Neural cell (in vitro differentiated cells): ENCODE results near the gene OBSL1.

Experiments used
- TAF1 ChIP-seq: IDR thresholded peaks from 2 replicates; pipeline ENCODE4 v1.6.1; 2012; ENCODE audit warnings: low read depth
- TF ChIP-seq, protein P1 (sequence below): IDR thresholded peaks from 2 replicates; pipeline ENCODE4 v1.6.1; 2012; ENCODE audit warnings: borderline replicate concordance

DNA sequence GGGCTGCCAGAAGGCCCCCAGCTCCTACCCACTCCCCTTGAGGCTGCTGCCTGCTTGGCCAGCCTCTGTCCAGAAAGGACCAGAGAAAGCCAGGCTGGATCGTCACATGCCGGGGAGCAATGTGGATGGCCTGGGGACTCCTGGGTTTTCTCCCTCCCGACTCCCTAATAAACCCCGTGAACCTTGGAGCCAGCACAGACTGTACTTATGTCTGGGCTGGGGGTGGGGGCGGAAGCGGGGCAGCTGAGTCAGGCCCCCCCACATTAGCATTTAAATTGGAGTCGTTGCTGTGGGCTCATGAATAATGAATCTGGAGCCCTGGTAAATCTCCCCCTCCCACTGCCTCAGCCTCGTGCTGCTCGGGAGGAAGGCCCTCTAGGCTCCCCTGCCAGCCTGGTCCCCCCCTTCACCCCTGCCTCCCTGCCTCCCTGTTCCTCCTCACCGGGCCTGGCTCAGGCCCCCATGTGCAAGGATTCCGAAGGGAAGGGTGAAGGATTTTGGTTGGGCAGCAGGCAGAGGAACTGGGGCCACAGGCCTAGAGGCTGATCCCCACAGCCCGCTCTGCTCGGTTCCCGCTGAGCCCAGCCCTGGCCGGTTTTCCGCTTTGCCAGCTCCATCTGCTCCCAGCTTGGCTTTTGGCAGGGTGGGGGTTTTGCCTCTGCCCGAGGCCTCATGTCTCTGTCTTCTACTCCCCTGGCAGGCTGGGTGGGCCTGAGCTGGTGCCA, 64.4 kb downstream of the OBSL1 start:
- TF ChIP-seq, protein P1, sequence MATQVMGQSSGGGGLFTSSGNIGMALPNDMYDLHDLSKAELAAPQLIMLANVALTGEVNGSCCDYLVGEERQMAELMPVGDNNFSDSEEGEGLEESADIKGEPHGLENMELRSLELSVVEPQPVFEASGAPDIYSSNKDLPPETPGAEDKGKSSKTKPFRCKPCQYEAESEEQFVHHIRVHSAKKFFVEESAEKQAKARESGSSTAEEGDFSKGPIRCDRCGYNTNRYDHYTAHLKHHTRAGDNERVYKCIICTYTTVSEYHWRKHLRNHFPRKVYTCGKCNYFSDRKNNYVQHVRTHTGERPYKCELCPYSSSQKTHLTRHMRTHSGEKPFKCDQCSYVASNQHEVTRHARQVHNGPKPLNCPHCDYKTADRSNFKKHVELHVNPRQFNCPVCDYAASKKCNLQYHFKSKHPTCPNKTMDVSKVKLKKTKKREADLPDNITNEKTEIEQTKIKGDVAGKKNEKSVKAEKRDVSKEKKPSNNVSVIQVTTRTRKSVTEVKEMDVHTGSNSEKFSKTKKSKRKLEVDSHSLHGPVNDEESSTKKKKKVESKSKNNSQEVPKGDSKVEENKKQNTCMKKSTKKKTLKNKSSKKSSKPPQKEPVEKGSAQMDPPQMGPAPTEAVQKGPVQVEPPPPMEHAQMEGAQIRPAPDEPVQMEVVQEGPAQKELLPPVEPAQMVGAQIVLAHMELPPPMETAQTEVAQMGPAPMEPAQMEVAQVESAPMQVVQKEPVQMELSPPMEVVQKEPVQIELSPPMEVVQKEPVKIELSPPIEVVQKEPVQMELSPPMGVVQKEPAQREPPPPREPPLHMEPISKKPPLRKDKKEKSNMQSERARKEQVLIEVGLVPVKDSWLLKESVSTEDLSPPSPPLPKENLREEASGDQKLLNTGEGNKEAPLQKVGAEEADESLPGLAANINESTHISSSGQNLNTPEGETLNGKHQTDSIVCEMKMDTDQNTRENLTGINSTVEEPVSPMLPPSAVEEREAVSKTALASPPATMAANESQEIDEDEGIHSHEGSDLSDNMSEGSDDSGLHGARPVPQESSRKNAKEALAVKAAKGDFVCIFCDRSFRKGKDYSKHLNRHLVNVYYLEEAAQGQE: no peak
- no peak for TF ChIP-seq TAF1
